ENCODE measurements around the gene PCMTD2. TPM values are rescaled to one million over a fixed set of nuclear protein-coding genes. Genes with fewer than 3 reads are reported as not detected.

The PCMTD2 gene
- polyA plus RNA-seq, 3 donors, result 26.5 to 49.1 (median 27.6) TPM

GRCh38 chr20:64271636-64272035 is 16.1 kb downstream of the PCMTD2 start:
- H3K27me3 Mint-ChIP-seq (ENCODE audit: low read depth in 3 of 3), result no peaks in the 10 kb centered on the region
- peak overlapping the region in 4 of 7 donors; percentile 7 to 73 (median 21) for H3K27ac Mint-ChIP-seq
- H3K4me1 Mint-ChIP-seq, result no peaks in the 10 kb centered on the region
- Histone ChIP-seq H3K36me3 (replicated peaks in 1 of 2; ENCODE audit: control insufficient read depth in 1 of 2, insufficient read depth in 2 of 2, low read length in 2 of 2) (peaks cover 29 to 68% of the 10 kb centered on the region in 2 donors), H2AFZ (ENCODE audit: insufficient read depth, low read depth, low read length, poor library complexity, severe bottlenecking) (no peak overlapping the region), H3K4me1 (ENCODE audit: control insufficient read depth in 1 of 2, insufficient read depth in 2 of 2, low read length in 2 of 2) (no peaks in the 10 kb centered on the region), H3K9ac (ENCODE audit: insufficient read depth, low read length, poor library complexity, severe bottlenecking) (no peak overlapping the region), H3K4me2 (replicated peaks; ENCODE audit: extremely low read depth, low read length, poor library complexity, severe bottlenecking) (no peak overlapping the region), H3K4me3 (replicated peaks in 1 of 3; ENCODE audit: low read depth in 2 of 3, low read length in 3 of 3) (no peak overlapping the region), H4K20me1 (ENCODE audit: insufficient read depth, low read length) (no peaks in the 10 kb centered on the region), H3K9me3 (replicated peaks in 1 of 2; ENCODE audit: control insufficient read depth in 1 of 2, insufficient read depth in 1 of 2, low read length in 2 of 2) (no peaks in the 10 kb centered on the region), H3K27ac (ENCODE audit: low read depth in 1 of 2, low read length in 2 of 2) (no peak overlapping the region), H3K79me2 (ENCODE audit: insufficient read depth, low read length) (no peaks in the 10 kb centered on the region), H3K27me3 (ENCODE audit: control insufficient read depth in 2 of 2, insufficient read depth in 2 of 2, low read length in 2 of 2) (no peaks in the 10 kb centered on the region)
- no peak for TF ChIP-seq CTCF (IDR thresholded peaks at IDR 0.05)
- no peak for DNase-seq
- WGBS (ENCODE audit: insufficient coverage), result 94% methylated on average over 11 of the region's 11 CpGs
- intact Hi-C loops (cut with micrococcal nuclease), result no loop called here
- H3K36me3 Mint-ChIP-seq, result peaks cover 58 to 64% of the 10 kb centered on the region in 2 donors
- H3K4me3 Mint-ChIP-seq, result no peak overlapping the region
- peaks cover 0 to 1% (median 0%) of the 10 kb centered on the region in 7 donors for H3K9me3 Mint-ChIP-seq

- Mint-ChIP-seq H3K27ac (no peak overlapping the region), H3K36me3 (peaks cover 57 to 59% of the 10 kb centered on the region in 2 donors)
- WGBS (ENCODE audit: insufficient coverage), result 96% methylated on average over 9 of the region's 19 CpGs
Observed at GRCh38 chr20:64273109-64273508, 17.6 kb downstream of the PCMTD2 start.

More at GRCh38 chr20:64273109-64273508, 17.6 kb downstream of the PCMTD2 start:
- Histone ChIP-seq H3K27me3 (ENCODE audit: control insufficient read depth in 2 of 2, insufficient read depth in 2 of 2, low read length in 2 of 2) (no peaks in the 10 kb centered on the region), H2AFZ (ENCODE audit: insufficient read depth, low read depth, low read length, poor library complexity, severe bottlenecking) (no peak overlapping the region), H3K9ac (ENCODE audit: insufficient read depth, low read length, poor library complexity, severe bottlenecking) (no peak overlapping the region), H4K20me1 (ENCODE audit: insufficient read depth, low read length) (no peaks in the 10 kb centered on the region), H3K4me1 (ENCODE audit: control insufficient read depth in 1 of 2, insufficient read depth in 2 of 2, low read length in 2 of 2) (no peaks in the 10 kb centered on the region), H3K36me3 (replicated peaks in 1 of 2; ENCODE audit: control insufficient read depth in 1 of 2, insufficient read depth in 2 of 2, low read length in 2 of 2) (peaks cover 17 to 58% of the 10 kb centered on the region in 2 donors), H3K79me2 (ENCODE audit: insufficient read depth, low read length) (no peaks in the 10 kb centered on the region), H3K9me3 (replicated peaks in 1 of 2; ENCODE audit: control insufficient read depth in 1 of 2, insufficient read depth in 1 of 2, low read length in 2 of 2) (no peaks in the 10 kb centered on the region), H3K4me3 (replicated peaks in 1 of 3; ENCODE audit: low read depth in 2 of 3, low read length in 3 of 3) (no peak overlapping the region), H3K4me2 (replicated peaks; ENCODE audit: extremely low read depth, low read length, poor library complexity, severe bottlenecking) (no peak overlapping the region), H3K27ac (ENCODE audit: low read depth in 1 of 2, low read length in 2 of 2) (no peak overlapping the region)
- peaks cover 4% of the 10 kb centered on the region for H3K4me1 Mint-ChIP-seq
- intact Hi-C loops (cut with micrococcal nuclease), result no loop called here
- no peak overlapping the region for H3K4me3 Mint-ChIP-seq
- TF ChIP-seq CTCF (IDR thresholded peaks at IDR 0.05), result no peak
- no peak for DNase-seq
- peaks cover 0 to 1% (median 0%) of the 10 kb centered on the region in 7 donors for H3K9me3 Mint-ChIP-seq
- peaks cover 0 to 1% (median 0%) of the 10 kb centered on the region in 3 donors for H3K27me3 Mint-ChIP-seq (ENCODE audit: low read depth in 3 of 3)
